ENCODE results near the gene DUSP12. TPM values are rescaled to one million over a fixed set of nuclear protein-coding genes. Genes with fewer than 3 reads are reported as not detected.
"Not testable (repeated sequence)": the region's sequence is repeated elsewhere in the genome, so short reads cannot be mapped to it uniquely, and the experiment has no call there.

Gene DUSP12
- total and polyA plus RNA-seq, 4 donors = 7.9 to 18.2 (median 12.5) TPM

GRCh38 chr1:161768986-161769672, 19.5 kb downstream of the DUSP12 start (continued):
- no peak for TF ChIP-seq ZBTB33 (IDR thresholded peaks at IDR 0.05)
- no peak for TF ChIP-seq SP1 (IDR thresholded peaks at IDR 0.05)

GRCh38 chr1:161769673-161770045, 20.1 kb downstream of the DUSP12 start:
- not testable (repeated sequence) for H3K27ac ChIP-seq (ENCODE audit: low read depth in 1 of 2, low read length in 2 of 2); H3K36me3 ChIP-seq (ENCODE audit: control insufficient read depth in 4 of 4, insufficient read depth in 3 of 4, low read depth in 1 of 4, low read length in 3 of 4); H3K4me3 ChIP-seq (ENCODE audit: low read depth in 1 of 3, low read length in 3 of 3); H3K9me3 ChIP-seq (ENCODE audit: control insufficient read depth in 4 of 4, low read length in 3 of 4); DNase-seq (ENCODE audit: low spot score); H3K9ac ChIP-seq (ENCODE audit: low read depth in 1 of 2, low read length in 2 of 2); H3K27me3 ChIP-seq (ENCODE audit: control insufficient read depth in 4 of 4, insufficient read depth in 4 of 4, low read length in 3 of 4)
- WGBS = 94% methylated on average over 5 of the region's 5 CpGs
- H3K4me1 ChIP-seq (ENCODE audit: control insufficient read depth in 4 of 4, insufficient read depth in 4 of 4, low read length in 3 of 4) = peaks cover 4 to 36% (median 23%) of the 10 kb centered on the region in 4 donors

GRCh38 chr1:161770250-161770649, 20.7 kb downstream of the DUSP12 start:
- no peak for DNase-seq (ENCODE audit: low spot score)
- WGBS = 95% methylated on average over 3 of the region's 3 CpGs
- H3K36me3 ChIP-seq (ENCODE audit: control insufficient read depth in 4 of 4, insufficient read depth in 3 of 4, low read depth in 1 of 4, low read length in 3 of 4) = peaks cover 0 to 2% (median 0%) of the 10 kb centered on the region in 4 donors
- H3K4me1 ChIP-seq (ENCODE audit: control insufficient read depth in 4 of 4, insufficient read depth in 4 of 4, low read length in 3 of 4) = peaks cover 4 to 39% (median 23%) of the 10 kb centered on the region in 4 donors
- H3K27ac ChIP-seq (ENCODE audit: low read depth in 1 of 2, low read length in 2 of 2) = no peak overlapping the region
- H3K27me3 ChIP-seq (ENCODE audit: control insufficient read depth in 4 of 4, insufficient read depth in 4 of 4, low read length in 3 of 4) = no peaks in the 10 kb centered on the region
- TF ChIP-seq CTCF (IDR thresholded peaks at IDR 0.05; ENCODE audit: low read depth, low read length, missing input control) (no peak), JUND (IDR thresholded peaks at IDR 0.05) (no peak), RAD21 (IDR thresholded peaks at IDR 0.05) (no peak), ZBTB33 (IDR thresholded peaks at IDR 0.05) (no peak), FOXA2 (IDR thresholded peaks at IDR 0.05) (no peak), RXRA (IDR thresholded peaks at IDR 0.05) (no peak), GABPA (IDR thresholded peaks at IDR 0.05 in 1 of 2, conservative IDR thresholded peaks at IDR 0.05 in 1 of 2) (no peak), REST (IDR thresholded peaks at IDR 0.05) (no peak), FOXA1 (IDR thresholded peaks at IDR 0.05) (no peak), EGR1 (IDR thresholded peaks at IDR 0.05; ENCODE audit: low read depth in 2 of 2) (no peak)
- no peaks in the 10 kb centered on the region for H3K9me3 ChIP-seq (ENCODE audit: control insufficient read depth in 4 of 4, low read length in 3 of 4)
- H3K9ac ChIP-seq (ENCODE audit: low read depth in 1 of 2, low read length in 2 of 2) = no peak overlapping the region
- no peak overlapping the region for H3K4me3 ChIP-seq (ENCODE audit: low read depth in 1 of 3, low read length in 3 of 3)
